Activated naive CD4-positive, alpha-beta T cell treated with anti-CD3 and anti-CD28 coated beads, Interleukin-2, amount 50 U/mL, for 24 hours (primary cell): ENCODE data around the gene BORCS6.
"Not testable (repeated sequence)": the region's sequence is repeated elsewhere in the genome, so short reads cannot be mapped to it uniquely, and the experiment has no call there.

ENCODE experiments used
- H3K27ac Mint-ChIP-seq: one replicate; pipeline ENCODE4 v1.8.0; 2021; ENCODE audit warnings: mild to moderate bottlenecking, mixed read lengths
- H3K27me3 Mint-ChIP-seq: one replicate; pipeline ENCODE4 v1.8.0; 2021; ENCODE audit warnings: mixed read lengths
- H3K36me3 Mint-ChIP-seq: one replicate; pipeline ENCODE4 v1.8.0; 2021; ENCODE audit warnings: mixed read lengths
- H3K4me1 Mint-ChIP-seq: one replicate; pipeline ENCODE4 v1.8.0; 2021; ENCODE audit warnings: mixed read lengths
- H3K4me3 Mint-ChIP-seq: one replicate; pipeline ENCODE4 v1.8.0; 2021; ENCODE audit warnings: mild to moderate bottlenecking, mixed read lengths
- H3K9me3 Mint-ChIP-seq: one replicate; pipeline ENCODE4 v1.8.0; 2021; ENCODE audit warnings: mixed read lengths

Gene BORCS6

DNA sequence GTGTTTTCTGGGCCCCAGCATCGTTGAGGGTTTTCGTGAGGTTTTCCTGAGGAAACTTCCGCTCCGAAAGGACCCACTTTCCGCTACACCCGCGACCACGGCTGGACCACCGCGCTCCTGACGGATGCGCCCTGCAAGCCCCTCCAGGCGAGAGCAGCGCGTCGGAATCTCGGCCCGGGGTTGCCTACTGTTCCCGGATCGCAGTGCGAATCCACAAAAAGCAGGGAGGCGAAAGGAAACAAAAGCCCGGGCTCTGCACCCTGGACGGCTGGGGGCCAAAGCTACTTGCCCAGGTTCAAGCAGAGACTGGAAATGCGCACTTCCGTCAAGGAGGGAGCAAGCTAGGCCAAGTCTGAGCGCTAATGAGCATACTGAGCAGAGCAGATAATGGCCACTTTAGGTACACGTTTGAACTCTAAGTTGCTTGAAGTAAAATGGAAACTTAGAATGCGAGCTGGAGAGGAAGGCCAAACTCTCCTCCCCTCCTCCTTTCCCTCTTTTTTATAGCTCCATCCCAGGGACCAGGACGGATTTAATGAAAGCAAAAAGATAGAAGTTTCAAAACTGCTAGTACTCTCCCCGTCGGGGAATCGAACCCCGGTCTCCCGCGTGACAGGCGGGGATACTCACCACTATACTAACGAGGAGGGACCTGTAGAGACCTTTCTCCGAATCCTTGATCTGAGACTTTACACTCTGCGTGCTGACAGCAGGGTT, 31.8 kb upstream of the BORCS6 start:
- Mint-ChIP-seq H3K27ac (peak overlapping the region; percentile 98), H3K27me3 (peaks cover 3% of the 10 kb centered on the region), H3K9me3 (no peaks in the 10 kb centered on the region), H3K4me1 (peaks cover 50% of the 10 kb centered on the region), H3K36me3 (peaks cover 7% of the 10 kb centered on the region), H3K4me3 (peak overlapping the region; percentile 97)

DNA sequence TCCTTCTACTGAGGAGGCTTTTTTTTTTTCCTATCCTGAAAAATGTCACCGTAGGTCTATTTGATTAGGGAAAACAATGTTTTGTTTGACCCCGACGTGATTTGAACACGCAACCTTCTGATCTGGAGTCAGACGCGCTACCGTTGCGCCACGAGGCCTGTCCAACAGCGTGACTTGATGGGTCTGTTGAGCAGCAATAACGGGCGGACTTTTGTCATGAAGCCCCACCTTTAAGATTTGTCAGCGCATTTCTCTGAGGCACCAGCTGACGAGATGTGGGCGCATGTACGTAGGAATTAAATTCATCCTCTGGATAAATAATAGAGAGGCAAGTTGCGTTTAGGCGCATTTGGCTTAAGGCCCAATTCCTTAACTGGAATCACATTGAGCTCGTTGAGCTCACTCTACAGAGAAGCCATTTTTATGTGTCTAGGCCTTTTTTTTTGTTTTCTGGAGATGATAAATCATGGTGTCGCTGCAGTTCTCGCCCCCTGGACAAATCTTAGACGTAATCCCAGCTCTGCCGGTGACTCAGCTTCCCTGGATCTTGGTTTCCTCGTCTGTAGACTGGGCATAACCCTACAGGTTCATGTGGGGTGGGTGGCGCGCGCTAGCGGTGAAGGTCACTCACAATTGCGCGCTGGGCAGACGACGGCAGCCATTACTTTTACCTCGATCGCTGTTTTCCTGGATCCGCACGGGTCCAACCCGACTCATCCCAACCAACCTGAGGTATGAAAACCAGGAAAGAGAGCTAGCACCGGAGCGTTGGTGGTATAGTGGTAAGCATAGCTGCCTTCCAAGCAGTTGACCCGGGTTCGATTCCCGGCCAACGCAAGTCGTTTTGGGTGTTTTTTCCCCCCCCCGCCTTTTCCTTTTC, 31.0 kb upstream of the BORCS6 start:
- Mint-ChIP-seq H3K4me3 (peak overlapping the region; percentile 97), H3K27me3 (peaks cover 3% of the 10 kb centered on the region), H3K36me3 (peaks cover 4% of the 10 kb centered on the region), H3K4me1 (peaks cover 42% of the 10 kb centered on the region), H3K27ac (peak overlapping the region; percentile 98), H3K9me3 (no peaks in the 10 kb centered on the region)

DNA sequence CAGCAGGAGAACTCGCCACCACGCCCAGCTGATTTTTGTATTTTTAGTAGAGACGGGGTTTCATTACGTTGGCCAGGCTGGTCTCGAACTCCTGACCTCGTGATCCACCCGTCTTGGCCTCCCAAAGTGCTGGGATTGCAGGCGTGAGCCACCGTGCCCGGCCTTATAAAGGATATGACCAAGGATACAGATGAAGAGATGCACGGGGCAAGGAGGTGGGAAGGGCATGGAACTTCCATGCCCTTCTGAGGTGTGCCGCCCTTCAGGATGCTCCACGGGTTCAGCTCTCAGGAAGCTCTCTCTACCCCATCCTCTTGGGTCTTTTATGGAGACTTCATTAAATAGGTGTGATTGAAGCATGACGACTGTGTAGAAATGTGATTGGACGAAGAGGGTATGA, 24.0 kb upstream of the BORCS6 start:
- H3K27ac Mint-ChIP-seq, H3K4me3 Mint-ChIP-seq, H3K9me3 Mint-ChIP-seq, H3K27me3 Mint-ChIP-seq, H3K36me3 Mint-ChIP-seq: not testable (repeated sequence)
- peaks cover 24% of the 10 kb centered on the region for H3K4me1 Mint-ChIP-seq

DNA sequence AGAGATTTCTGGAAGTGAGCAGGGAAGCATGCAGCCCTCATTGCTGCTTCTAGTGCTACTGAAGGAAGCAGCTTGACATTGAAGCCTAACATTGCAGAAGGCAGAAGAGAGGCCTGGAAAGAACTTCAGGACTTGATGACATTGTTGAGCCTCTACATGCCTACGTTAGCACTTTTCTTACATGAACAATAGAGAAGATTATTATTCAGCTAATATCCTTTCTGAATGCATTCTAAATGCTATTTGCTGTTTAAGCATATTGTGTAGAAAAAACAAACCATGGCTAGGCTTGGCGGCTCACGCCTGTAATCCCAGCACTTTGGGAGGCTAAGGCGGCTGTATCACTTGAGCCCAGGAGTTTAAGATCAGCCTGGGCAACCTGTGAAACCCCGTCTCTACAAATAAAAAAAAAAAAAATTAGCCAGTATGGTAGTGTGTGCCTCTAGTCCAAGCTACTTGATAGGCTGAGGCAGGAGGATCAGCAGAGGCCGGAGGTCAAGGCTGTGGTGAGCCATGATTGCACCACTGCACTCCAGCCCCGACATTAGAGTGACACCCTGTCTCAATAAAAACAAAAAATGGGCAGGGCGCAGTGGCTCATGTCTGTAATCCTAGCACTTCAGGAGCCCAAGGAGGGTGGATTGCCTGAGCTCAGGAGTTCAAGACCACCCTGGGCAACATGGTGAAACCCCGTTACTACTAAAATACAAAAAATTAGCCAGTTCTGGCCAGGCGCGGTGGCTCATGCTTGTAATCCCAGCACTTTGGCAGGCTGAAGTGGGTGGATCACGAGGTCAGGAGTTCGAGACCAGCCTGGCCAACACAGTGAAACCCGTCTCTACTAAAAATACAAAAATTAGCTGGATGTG, 22.6 kb upstream of the BORCS6 start:
- H3K36me3 Mint-ChIP-seq, result no peaks in the 10 kb centered on the region
- H3K9me3 Mint-ChIP-seq, result no peaks in the 10 kb centered on the region
- H3K4me1 Mint-ChIP-seq, result peaks cover 17% of the 10 kb centered on the region
- H3K4me3 Mint-ChIP-seq, result no peak overlapping the region
- H3K27ac Mint-ChIP-seq, result no peak overlapping the region
- H3K27me3 Mint-ChIP-seq, result no peaks in the 10 kb centered on the region

DNA sequence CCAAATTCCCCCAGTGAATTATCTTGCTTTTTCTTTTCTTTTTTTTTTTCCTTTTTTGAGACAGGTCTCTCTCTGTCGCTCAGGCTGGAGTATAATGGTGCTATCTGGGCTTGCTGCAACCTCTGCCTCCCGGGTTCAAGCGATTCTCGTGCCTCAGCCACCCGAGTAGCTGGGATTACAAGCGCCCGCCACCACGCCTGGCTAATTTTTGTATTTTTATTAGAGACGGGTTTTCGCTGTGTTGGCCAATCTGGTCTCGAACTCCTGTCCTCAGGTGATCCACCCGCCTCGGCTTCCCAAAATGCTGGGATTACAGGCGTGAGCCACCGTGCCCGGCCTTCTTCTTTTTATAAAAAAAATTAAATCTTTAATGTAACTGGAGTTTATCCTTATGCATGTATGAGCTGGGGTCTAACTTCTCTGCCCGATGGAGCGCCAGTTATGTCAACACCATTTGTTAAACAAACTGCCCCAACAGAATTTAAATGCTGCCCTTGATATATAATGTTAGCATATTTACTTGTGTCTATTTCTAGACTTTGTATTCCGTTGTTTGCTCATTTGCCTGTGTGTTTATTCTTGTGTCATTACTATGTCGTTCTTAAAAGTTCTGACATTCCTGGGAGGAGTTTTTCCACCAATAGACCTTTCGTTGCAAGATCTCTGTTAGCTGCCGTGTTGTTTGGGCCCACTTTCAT, 20.9 kb upstream of the BORCS6 start:
- Mint-ChIP-seq H3K4me1 (peaks cover 17% of the 10 kb centered on the region), H3K27me3 (no peaks in the 10 kb centered on the region), H3K9me3 (no peaks in the 10 kb centered on the region), H3K27ac (peak overlapping the region; percentile 83), H3K36me3 (no peaks in the 10 kb centered on the region), H3K4me3 (peak overlapping the region; percentile 97)

DNA sequence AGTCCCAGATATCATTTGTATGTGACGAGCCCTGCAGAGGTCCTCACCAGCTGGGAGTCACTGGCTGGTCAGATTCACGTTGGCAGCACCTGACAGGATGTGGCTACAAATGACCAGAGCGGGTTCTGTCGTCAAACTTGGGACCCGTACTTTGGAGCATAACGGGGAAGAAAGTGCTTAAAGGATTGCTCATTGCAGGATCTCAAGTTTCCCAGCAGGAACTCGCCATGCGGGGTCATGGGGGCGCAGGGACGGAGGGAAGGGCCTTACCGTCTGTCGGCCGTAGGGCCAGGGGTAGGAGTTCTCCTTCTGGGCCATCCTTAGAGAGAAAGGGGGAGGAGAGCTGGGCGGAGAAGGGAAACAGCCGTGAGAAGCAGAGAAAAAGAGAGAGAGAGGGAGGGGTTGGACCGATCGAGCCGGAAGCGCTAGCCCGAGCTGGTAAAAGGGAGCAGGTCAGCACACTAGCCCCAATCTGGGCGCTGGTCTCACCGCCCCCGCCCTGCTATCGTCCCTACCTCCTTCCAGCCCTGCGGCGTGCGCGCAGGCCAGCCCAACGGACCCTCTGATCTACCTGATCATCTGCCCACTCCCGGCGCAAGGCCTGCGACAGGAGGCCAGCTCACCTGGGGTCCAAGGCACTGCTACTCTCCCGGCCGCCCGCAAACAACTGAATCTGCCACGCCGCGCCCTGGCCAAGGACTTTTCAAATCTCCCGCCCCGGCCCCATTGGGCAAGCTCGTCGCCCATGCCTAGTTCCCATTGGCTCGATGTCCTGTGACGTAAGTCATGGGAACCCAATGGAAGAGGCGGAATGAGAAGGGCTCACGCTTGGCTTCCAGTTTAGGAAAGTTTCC, 20.2 kb upstream of the BORCS6 start, which contains the start of gene AURKB:
Gene AURKB, minus strand, starts transcription at position 669 of the 854 bp plus-strand sequence. Its CDS starts 351 bp downstream, at position 318.
- H3K36me3 Mint-ChIP-seq, result no peaks in the 10 kb centered on the region
- H3K27me3 Mint-ChIP-seq, result no peaks in the 10 kb centered on the region
- H3K9me3 Mint-ChIP-seq, result no peaks in the 10 kb centered on the region
- peak within 1 kb of the TSS; percentile 83 for H3K27ac Mint-ChIP-seq
- H3K4me1 Mint-ChIP-seq, result peaks cover 17% of the 10 kb centered on the region
- peak within 1 kb of the TSS; percentile 97 for H3K4me3 Mint-ChIP-seq

DNA sequence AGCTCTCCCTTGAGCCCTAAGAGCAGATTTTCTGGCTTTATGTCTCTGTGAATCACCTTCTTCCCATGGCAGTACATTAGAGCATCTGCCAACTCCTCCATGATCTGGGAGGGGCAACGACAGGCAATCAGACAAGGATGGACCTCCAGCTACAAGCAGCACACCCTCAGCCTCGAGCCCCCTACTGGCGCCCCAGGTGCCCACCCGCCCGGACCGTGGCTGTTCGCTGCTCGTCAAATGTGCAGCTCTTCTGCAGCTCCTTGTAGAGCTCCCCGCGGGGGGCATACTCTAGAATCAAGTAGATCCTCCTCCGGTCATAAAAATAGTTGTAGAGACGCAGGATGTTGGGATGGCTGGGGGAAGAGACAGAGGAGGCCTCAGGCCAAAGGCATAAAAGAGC, 16.6 kb upstream of the BORCS6 start:
- Mint-ChIP-seq H3K27me3 (no peaks in the 10 kb centered on the region), H3K4me3 (no peak overlapping the region), H3K27ac (no peak overlapping the region), H3K36me3 (no peaks in the 10 kb centered on the region), H3K9me3 (no peaks in the 10 kb centered on the region), H3K4me1 (peaks cover 17% of the 10 kb centered on the region)

DNA sequence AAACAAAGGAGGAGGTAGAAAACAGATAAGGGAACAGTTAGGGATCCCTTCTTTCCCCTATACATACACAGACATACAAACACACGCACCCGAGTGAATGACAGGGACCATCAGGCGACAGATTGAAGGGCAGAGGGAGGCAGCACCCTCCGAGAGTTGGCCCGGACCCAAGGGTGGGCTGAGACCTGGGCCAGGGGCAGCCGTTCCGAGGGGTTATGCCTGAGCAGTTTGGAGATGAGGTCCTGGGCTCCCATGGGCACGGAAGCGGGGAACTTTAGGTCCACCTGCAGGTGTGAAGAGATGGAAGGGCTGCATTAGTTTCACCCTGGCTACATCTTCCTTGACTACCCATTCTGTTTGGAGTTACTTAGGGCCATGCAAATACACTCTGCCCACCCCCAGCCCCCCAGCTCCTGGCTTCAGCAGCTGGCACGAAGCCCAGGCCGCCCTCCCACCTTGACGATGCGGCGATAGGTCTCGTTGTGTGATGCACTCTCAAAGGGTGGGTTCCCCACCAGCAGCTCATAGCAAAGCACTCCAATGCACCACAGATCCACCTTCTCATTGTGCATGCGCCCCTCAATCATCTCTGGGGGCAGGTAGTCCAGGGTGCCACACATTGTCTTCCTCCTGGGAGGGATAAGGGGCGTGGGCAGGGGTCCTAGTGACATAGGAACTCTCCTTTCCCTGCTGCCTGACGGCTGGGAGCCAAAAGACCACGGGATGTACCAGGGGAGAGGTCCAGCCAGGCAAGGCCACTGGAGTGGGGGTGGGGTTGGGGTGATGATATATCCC, 15.0 kb upstream of the BORCS6 start:
- H3K27ac Mint-ChIP-seq, result no peak overlapping the region
- no peaks in the 10 kb centered on the region for H3K9me3 Mint-ChIP-seq
- peaks cover 8% of the 10 kb centered on the region for H3K4me1 Mint-ChIP-seq
- H3K4me3 Mint-ChIP-seq, result no peak overlapping the region
- no peaks in the 10 kb centered on the region for H3K27me3 Mint-ChIP-seq
- no peaks in the 10 kb centered on the region for H3K36me3 Mint-ChIP-seq

DNA sequence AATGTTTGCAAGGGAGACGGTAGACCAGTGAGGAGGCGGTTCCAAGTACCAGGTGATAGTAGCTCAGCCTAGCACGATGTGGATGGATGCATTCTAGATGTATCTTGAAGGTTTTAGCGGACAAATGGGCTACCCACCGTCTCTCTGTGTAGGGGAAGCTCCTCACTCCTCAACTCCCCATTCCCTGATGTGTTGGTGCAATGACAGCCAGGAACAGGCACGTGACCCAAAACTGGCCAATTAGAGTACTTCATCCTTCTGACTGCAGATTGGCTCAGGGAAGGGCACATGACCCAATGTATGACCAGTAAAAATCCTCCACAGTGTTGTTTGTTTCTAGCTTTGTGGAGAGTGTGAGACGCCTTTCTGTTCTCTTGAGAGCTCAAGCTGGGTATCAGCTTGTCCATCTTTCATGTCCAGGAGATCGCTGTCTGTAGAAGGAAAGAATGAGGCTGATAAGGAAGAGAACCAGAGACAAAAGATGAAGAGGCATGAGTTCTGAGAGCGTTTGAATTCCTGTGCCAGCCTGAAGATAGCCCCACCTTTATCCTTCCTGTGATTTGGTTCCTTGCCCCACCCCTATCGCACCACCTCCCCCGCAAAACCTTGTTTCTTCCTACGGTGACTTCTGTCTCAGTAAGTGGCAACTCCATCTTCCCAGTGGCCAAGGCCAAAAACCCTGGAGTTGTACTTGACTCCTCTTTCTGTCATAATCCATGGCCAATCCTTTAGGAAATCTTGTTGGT, 2.3 kb upstream of the BORCS6 start:
- Mint-ChIP-seq H3K4me1 (peaks cover 12% of the 10 kb centered on the region), H3K27me3 (no peaks in the 10 kb centered on the region), H3K4me3 (no peak overlapping the region), H3K9me3 (no peaks in the 10 kb centered on the region), H3K27ac (no peak overlapping the region), H3K36me3 (no peaks in the 10 kb centered on the region)

DNA sequence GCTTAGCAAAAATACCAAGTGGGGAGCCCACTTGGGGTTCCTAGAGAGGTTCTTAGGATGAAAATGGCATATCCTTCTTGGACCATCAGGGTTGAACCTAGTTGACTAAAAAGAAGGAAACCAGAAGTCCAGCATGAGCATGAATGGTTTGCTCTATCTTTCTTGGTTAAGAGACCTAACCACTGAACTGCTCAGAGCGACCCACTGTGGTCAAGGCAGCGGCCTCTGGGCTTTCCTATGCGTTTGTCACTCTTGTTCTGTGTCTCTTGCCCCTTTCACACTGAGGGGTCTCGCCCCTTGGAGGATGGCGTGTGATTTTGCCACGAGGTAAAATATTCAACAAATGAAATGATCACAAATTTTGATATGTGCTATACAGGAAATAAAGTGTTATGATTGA, 526 bp upstream of the BORCS6 start:
- H3K36me3 Mint-ChIP-seq, result no peaks in the 10 kb centered on the region
- H3K9me3 Mint-ChIP-seq, result no peaks in the 10 kb centered on the region
- H3K4me3 Mint-ChIP-seq, result no peak overlapping the region
- H3K27ac Mint-ChIP-seq, result no peak overlapping the region
- peaks cover 12% of the 10 kb centered on the region for H3K4me1 Mint-ChIP-seq
- H3K27me3 Mint-ChIP-seq, result no peaks in the 10 kb centered on the region

DNA sequence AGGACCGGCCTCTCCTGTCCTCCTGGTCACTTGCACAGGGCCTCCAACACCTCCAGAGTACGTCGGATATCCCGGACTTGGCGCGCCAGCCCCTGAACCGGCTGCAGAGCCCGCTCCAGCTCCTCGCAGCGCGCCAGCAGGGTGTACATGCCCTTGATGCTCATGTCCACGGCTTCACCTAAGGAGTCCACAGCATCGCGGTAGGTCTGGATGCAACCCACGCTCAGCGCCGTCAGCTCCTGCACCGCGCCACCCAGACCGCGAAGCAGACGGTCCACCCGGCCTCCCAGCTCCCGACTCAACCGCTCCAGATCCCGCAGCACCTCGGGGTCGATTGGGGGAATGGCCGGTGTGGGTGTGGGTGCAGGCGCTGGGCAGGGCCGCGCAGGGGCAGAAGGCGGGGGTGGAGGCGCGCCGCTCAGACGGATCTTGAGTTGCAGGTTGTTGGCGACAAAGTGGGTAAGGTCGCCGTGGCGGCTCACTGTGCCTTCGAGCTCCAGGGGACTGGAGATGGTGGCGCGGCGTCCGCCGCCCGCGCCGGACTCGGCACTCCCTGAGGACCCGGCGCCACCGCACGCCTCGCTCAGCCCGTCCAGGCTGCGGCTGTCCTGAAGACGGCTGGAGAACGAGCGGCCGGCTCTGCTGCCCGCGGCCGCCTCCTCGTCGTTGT, 804 bp downstream of the BORCS6 start:
- Mint-ChIP-seq H3K36me3 (no peaks in the 10 kb centered on the region), H3K4me1 (peaks cover 12% of the 10 kb centered on the region), H3K27ac (peak overlapping the region; percentile 48), H3K4me3 (no peak overlapping the region), H3K9me3 (no peaks in the 10 kb centered on the region), H3K27me3 (no peaks in the 10 kb centered on the region)

DNA sequence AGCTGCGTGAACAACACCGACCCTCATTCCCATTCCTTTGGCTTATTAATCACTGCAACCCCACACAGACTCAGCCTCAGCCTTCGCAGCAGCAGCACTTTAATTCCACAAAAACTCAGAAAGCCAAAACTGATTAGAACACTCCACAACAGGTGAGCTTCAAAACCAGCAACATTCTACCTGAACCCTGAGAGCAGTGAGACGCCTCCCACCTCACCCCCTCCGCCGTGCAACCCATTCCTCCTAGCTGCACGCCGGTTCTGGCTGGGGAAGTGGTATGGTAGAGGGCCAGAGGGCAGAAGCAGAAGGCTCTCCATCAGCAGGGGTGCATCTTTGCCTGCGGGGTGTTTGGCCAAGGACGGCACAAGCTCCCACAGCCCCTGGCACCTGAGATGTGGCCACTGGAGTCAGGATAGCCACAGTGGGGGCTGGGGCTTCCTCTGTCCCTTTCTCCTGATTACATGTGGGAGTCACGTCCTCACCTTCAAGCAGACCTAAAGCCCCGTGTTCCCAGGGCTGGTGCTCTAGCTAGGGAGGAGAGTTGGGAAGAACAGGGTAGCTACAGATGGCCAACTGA, 1.6 kb downstream of the BORCS6 start:
- Mint-ChIP-seq H3K27me3 (no peaks in the 10 kb centered on the region), H3K4me3 (no peak overlapping the region), H3K4me1 (peaks cover 17% of the 10 kb centered on the region), H3K36me3 (no peaks in the 10 kb centered on the region), H3K27ac (no peak overlapping the region), H3K9me3 (no peaks in the 10 kb centered on the region)
